Measurements from ENCODE around the gene RNF182.

Gene RNF182

GRCh38 chr6:13913226-13914001 lies 11.3 kb upstream of the RNF182 start:
- Histone ChIP-seq H3K4me2 (no peak overlapping the region), H3K79me2 (ENCODE audit: insufficient read depth, low read depth) (no peaks in the 10 kb centered on the region), H3K36me3 (ENCODE audit: insufficient read depth) (no peaks in the 10 kb centered on the region), H4K20me1 (ENCODE audit: insufficient read depth) (no peaks in the 10 kb centered on the region), H3K27ac (no peak overlapping the region), H3K27me3 (ENCODE audit: insufficient read depth, low read depth) (no peaks in the 10 kb centered on the region), H3K4me1 (ENCODE audit: low read depth, poor library complexity, severe bottlenecking) (no peaks in the 10 kb centered on the region), H3K4me3 (IDR thresholded peaks at IDR 0.05; ENCODE audit: insufficient read depth, low read depth, low read length) (no peak overlapping the region), H3K9ac (no peak overlapping the region), H2AFZ (ENCODE audit: low read depth) (no peak overlapping the region)
- TF ChIP-seq CTCF (conservative IDR thresholded peaks at IDR 0.05; ENCODE audit: low read depth, low read length): no peak

- Histone ChIP-seq H3K4me3 (IDR thresholded peaks at IDR 0.05; ENCODE audit: insufficient read depth, low read depth, low read length) (no peak overlapping the region), H3K36me3 (ENCODE audit: insufficient read depth) (no peaks in the 10 kb centered on the region), H2AFZ (ENCODE audit: low read depth) (no peak overlapping the region), H4K20me1 (ENCODE audit: insufficient read depth) (no peaks in the 10 kb centered on the region), H3K4me1 (ENCODE audit: low read depth, poor library complexity, severe bottlenecking) (no peaks in the 10 kb centered on the region), H3K9ac (no peak overlapping the region), H3K27me3 (ENCODE audit: insufficient read depth, low read depth) (no peaks in the 10 kb centered on the region), H3K4me2 (no peak overlapping the region), H3K79me2 (ENCODE audit: insufficient read depth, low read depth) (no peaks in the 10 kb centered on the region), H3K27ac (no peak overlapping the region)
- TF ChIP-seq CTCF (conservative IDR thresholded peaks at IDR 0.05; ENCODE audit: low read depth, low read length): no peak
These were observed 10.4 kb upstream of the RNF182 start for GRCh38 chr6:13914351-13914750.

- Histone ChIP-seq H3K36me3 (ENCODE audit: insufficient read depth) (no peaks in the 10 kb centered on the region), H3K4me1 (ENCODE audit: low read depth, poor library complexity, severe bottlenecking) (no peaks in the 10 kb centered on the region), H3K4me3 (IDR thresholded peaks at IDR 0.05; ENCODE audit: insufficient read depth, low read depth, low read length) (no peak overlapping the region), H4K20me1 (ENCODE audit: insufficient read depth) (no peaks in the 10 kb centered on the region), H3K9ac (no peak overlapping the region), H3K27me3 (ENCODE audit: insufficient read depth, low read depth) (no peaks in the 10 kb centered on the region), H2AFZ (ENCODE audit: low read depth) (no peak overlapping the region), H3K79me2 (ENCODE audit: insufficient read depth, low read depth) (no peaks in the 10 kb centered on the region), H3K27ac (no peak overlapping the region), H3K4me2 (no peak overlapping the region)
- TF ChIP-seq CTCF (conservative IDR thresholded peaks at IDR 0.05; ENCODE audit: low read depth, low read length): no peak
These were observed 9.1 kb upstream of the RNF182 start for GRCh38 chr6:13915561-13916229.

GRCh38 chr6:13916230-13916944 lies 8.4 kb upstream of the RNF182 start:
- Histone ChIP-seq H3K27me3 (ENCODE audit: insufficient read depth, low read depth) (no peaks in the 10 kb centered on the region), H2AFZ (ENCODE audit: low read depth) (no peak overlapping the region), H3K9ac (no peak overlapping the region), H3K4me2 (no peak overlapping the region), H4K20me1 (ENCODE audit: insufficient read depth) (no peaks in the 10 kb centered on the region), H3K4me3 (IDR thresholded peaks at IDR 0.05; ENCODE audit: insufficient read depth, low read depth, low read length) (no peak overlapping the region), H3K36me3 (ENCODE audit: insufficient read depth) (no peaks in the 10 kb centered on the region), H3K27ac (no peak overlapping the region), H3K79me2 (ENCODE audit: insufficient read depth, low read depth) (no peaks in the 10 kb centered on the region), H3K4me1 (ENCODE audit: low read depth, poor library complexity, severe bottlenecking) (no peaks in the 10 kb centered on the region)
- no peak for TF ChIP-seq CTCF (conservative IDR thresholded peaks at IDR 0.05; ENCODE audit: low read depth, low read length)
